ENCODE data around the gene KRT1.

GRCh38 chr12:52703424-52703823 is 23.2 kb upstream of the KRT1 start, which contains the start of gene KRT77:
- TF ChIP-seq CTCF (conservative IDR thresholded peaks at IDR 0.05 in 1 of 2, IDR thresholded peaks at IDR 0.05 in 1 of 2; ENCODE audit: low read depth in 1 of 2, low read length in 2 of 2) (no peak), EZH2 (IDR thresholded peaks at IDR 0.05; ENCODE audit: low read length, missing control alignments) (no peak)

All from fibroblast of lung (primary cell).